ENCODE data around the gene FBXL16.
"Not testable (repeated sequence)": the region's sequence is repeated elsewhere in the genome, so short reads cannot be mapped to it uniquely, and the experiment has no call there.

DNA sequence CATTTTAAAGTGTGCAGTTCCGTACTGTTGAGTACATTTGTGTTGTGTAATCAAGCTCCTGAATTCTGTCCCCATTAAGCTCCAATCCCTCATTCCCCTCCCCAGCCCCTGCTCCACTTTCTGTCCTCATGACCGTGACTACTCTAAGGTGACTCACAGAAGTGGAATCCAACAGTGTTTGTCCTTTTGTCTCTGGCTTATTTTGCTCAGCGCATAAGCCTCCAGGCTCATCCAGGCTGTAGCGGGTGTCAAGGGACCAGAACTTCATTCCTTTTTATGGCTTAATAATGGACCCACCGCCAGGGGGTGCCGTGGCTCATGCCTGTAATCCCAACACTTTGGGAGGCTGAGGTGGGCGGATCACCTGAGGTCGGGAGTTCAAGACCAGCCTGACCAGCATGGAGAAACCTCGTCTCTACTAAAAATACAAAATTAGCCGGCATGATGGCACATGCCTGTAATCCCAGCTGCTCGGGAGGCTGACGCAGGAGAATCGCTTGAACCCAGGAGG is 7.2 kb upstream of the FBXL16 start:
- TF ChIP-seq POLR2A (IDR thresholded peaks at IDR 0.05; ENCODE audit: low read depth) = not testable (repeated sequence)
- TF ChIP-seq, protein P1, sequence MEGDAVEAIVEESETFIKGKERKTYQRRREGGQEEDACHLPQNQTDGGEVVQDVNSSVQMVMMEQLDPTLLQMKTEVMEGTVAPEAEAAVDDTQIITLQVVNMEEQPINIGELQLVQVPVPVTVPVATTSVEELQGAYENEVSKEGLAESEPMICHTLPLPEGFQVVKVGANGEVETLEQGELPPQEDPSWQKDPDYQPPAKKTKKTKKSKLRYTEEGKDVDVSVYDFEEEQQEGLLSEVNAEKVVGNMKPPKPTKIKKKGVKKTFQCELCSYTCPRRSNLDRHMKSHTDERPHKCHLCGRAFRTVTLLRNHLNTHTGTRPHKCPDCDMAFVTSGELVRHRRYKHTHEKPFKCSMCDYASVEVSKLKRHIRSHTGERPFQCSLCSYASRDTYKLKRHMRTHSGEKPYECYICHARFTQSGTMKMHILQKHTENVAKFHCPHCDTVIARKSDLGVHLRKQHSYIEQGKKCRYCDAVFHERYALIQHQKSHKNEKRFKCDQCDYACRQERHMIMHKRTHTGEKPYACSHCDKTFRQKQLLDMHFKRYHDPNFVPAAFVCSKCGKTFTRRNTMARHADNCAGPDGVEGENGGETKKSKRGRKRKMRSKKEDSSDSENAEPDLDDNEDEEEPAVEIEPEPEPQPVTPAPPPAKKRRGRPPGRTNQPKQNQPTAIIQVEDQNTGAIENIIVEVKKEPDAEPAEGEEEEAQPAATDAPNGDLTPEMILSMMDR (IDR thresholded peaks at IDR 0.05) = peak in 2 of 3 experiments; percentile 18 to 29
